ENCODE results near the gene BPGM.
A peak's percentile ranks its signal among the peaks of the same experiment; 100 is the strongest.

The BPGM gene

DNA sequence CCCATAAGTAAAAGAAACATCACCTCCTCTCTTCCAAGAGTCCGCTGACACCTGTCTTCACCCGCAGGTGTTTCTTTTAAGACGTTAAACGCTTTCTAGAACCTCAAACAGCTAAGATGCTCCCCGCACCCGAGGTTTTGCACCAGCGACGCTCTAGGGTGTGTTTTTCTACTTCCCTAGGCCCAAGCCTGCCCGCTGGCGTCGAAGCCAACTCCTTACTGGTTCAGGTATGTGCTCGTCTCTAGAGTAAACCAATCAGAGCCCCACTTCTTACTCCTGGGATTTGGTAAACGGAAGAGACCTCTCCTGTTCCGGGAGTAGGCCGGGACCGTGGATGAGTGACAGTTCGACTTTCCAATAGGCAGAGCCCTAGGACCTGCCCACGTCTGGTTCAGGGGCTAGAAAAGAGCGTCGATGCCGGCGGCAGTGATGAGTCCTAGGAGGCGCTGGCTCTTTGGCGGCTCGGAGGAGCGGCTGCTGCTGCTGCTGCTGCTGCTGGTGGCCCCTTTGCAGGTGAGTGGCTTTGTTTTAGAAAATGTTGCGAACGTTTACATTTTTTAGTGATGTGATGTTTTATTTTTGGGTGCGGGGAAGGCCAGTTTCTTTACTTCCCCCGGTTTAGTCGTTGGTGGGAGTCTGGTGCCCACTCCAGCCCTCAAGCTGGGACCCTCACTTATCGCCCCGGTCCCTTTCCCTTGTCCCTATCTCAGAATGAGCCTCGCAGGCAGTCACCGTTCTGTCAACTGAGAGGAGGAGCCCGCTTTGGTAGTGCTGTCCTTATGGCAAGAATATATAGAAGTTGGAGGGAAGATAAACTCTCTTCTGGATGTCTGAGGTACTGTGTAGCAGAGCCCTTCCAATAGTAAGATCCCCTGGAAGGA, at the start of gene BPGM:
Gene BPGM, plus strand, starts transcription at position 429 of the 881 bp plus-strand sequence. CDS start 14,655 bp downstream, outside the sequence.
- peak; percentile 98 for FAIRE-seq

DNA sequence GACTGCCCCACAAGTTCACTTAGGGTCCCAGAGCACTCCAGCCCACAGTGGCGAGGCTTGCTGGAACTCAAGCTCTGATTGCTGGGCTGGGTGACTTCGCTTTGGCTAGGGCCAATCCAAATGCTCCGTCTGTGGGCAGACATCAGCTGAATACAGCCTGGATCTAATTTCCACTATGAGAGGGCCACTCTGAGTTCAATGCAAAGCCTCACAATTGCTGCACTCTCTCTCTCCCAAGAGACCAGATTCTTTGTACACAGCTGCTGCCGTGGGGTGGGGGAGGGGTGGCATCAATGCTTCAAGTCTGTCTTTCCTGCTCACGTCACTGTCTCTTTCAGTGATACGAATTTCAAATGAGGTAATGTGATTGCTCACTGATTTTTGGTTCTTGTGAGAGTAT, 47.3 kb upstream of the BPGM start:
- FAIRE-seq = no peak

- FAIRE-seq = no peak
Observed at GRCh38 chr7:134601459-134601858, 45.2 kb upstream of the BPGM start.

DNA sequence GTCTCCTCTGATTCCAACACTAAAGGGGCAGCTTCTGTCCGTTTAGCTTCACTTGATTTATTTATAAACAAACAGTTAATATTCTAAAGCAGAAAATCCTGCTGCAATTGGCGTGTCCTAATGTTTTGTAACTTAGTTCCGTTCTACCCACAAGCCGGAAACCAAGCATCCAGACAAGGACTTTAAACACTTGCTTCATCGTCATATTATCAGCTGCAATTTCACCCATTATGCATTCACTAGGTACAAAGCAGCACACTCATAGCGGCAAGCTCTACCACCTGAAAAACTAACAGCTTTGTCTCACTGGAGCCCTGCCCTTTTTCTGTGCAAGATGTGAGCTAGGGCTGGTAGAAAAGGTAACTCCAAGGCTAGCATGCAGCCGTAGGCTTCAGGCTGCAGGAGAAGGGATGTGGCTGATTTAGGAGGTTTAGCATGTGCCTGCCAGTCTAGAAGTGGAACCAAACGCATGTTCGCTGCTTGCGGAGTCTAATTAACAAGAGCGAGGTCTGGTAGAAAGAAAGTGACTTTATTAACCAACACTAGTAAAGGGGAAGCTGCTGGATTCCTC, 43.7 kb upstream of the BPGM start:
- FAIRE-seq = no peak

- peak; percentile 38 for FAIRE-seq
Observed at GRCh38 chr7:134605978-134606923, 40.4 kb upstream of the BPGM start.

DNA sequence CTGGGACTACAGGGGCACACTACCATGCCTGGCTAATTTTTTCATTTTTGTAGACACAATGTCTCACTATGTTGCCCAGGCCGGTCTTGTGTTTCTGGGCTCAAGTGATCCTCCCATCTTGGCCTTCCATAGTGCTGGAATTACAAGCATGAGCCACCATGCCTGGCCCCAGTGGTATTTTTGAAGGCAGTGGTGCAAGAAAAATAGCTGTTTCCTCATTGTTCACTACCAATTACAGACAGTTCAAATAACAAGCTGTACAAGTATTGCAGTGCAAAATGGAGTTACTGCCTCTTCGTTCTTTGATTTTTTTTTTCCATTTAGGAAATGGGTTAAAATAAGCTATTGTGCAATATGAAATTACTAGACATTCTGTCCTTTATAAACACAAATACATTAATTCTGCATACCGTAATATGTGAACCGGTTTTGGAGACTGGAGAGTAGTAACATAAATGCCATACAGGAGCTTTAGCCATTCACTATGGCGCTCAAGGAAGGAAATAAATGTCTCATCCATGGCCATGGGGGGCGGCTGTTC, 35.0 kb upstream of the BPGM start:
- no peak for FAIRE-seq

DNA sequence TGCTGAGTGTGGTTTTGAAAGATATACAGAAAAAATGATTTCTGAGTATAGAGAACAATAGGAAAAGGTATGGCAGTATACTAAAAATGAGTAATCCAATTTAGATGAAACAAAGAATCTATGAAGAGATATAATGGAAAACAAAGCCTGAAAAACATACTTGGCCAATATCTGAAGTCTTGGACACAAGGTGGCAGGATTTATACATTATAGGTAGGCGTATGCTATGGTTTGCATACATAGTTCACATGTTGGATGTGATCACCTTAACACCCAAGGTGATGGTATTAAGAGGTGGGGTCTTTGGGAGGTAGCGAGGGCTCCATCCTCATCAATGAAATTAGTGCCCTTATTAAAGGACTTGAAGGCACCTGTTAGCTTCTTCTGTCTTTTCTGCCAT, 34.5 kb upstream of the BPGM start:
- FAIRE-seq = no peak

GRCh38 chr7:134613623-134614347, 32.9 kb upstream of the BPGM start:
- FAIRE-seq = no peak

- FAIRE-seq = no peak
Observed at GRCh38 chr7:134616611-134617010, 30.0 kb upstream of the BPGM start.

GRCh38 chr7:134618756-134619530, 27.7 kb upstream of the BPGM start:
- no peak for FAIRE-seq

DNA sequence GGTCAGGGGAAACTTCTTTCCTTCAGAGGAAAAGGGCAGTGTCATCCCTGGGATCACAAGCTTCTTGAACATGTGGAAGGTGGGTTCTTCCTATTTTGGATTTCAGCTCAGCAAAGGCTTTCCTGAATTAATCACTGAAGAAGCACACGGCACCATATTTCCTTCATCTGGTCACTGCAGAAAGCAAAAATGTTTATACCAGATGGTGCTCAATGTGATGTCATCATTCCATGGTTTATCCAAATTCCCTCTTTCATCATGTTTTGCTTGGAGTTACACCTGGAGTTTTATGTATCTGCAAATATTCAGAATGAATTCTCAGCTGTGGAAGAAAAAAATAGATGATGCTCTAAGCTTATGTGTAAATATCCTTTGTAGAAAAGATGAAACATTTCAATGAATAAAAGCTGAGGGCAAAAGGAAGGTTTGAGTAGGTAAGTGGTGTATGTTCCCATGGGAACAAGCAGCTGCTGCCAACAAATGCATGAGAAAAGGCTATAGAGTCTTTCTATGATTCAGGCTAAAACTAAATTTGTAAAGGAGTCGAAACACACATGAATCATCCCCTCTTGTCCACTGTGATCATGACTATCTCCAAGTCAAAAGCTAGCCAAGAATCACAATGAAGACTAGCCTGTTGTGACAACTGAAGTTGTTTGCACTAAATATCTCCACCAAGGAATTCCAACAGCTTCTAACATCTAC, 26.9 kb upstream of the BPGM start:
- FAIRE-seq = no peak

DNA sequence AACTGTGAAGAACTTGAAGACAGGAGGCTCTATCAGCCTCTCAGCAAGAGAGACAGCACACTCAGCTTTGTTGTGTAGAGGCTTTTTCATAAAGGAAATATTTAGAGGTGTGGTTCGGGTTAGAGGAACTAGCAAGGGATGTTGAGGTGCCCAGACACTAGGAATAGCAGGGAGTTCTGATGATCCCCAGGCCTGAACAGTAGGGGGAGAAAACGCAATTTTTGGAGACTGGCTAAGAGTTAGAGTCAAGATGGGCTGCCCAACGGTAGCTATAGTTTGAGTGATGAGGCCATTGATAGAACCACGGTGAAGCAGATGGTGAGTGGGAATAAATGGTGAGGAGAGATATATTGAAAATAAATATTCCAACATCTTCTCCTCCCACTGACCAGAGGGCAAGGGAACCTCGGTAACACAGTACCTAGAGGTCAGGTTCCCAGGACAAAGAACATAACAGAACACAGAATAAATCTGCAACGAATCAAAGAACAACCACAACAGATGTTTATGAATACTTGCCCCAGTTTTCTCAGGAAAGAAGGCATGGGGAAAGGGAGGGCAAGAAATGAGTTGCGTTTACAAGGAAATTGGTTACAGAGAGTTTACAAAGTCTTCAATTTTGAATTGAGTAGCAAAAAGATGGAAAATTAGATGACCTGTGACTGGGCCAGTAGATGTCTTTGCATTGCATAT, 24.2 kb upstream of the BPGM start:
- no peak for FAIRE-seq

GRCh38 chr7:134623193-134623592, 23.5 kb upstream of the BPGM start:
- FAIRE-seq = no peak

GRCh38 chr7:134625550-134625949, 21.1 kb upstream of the BPGM start:
- FAIRE-seq = no peak

- no peak for FAIRE-seq
Observed at GRCh38 chr7:134627109-134627774, 19.4 kb upstream of the BPGM start.

- FAIRE-seq = no peak
Observed at GRCh38 chr7:134627775-134628153, 18.9 kb upstream of the BPGM start.

- no peak for FAIRE-seq
Observed at GRCh38 chr7:134629445-134629844, 17.2 kb upstream of the BPGM start.

GRCh38 chr7:134630237-134630636, 16.4 kb upstream of the BPGM start:
- FAIRE-seq = no peak

- FAIRE-seq = no peak
Observed at GRCh38 chr7:134630893-134631292, 15.8 kb upstream of the BPGM start.

- FAIRE-seq = no peak
Observed at GRCh38 chr7:134632052-134632451, 14.6 kb upstream of the BPGM start.
